K562 (cell line): ENCODE measurements around the gene GRK4. TPM values are rescaled to one million over a fixed set of nuclear protein-coding genes. Genes with fewer than 3 reads are reported as not detected.

Experiments used
- ATAC-seq: fragments of 200-7000 bp; cut with Tn5 transposase; 3 replicates; pipeline ENCODE4 v1.9.1; 2020; ENCODE audit warnings: moderate library complexity
- BruUV-seq: library from RNA; stranded (reverse); fragments of 400-500 nt; replicated peaks from 2 replicates; lab custom pipeline; 2021; lab: Mats Ljungman, UMichigan
- CTCF ChIA-PET: fragments of 300-600 bp; formaldehyde crosslinking; extraction: SDS; loops from one replicate; lab custom pipeline; 2021; ENCODE audit warnings: low intra/inter-chr PET ratio; lab: Yijun Ruan, JAX
- POLR2A ChIA-PET: fragments of 300-600, 350-650 bp; sonication (Branson Sonifier 250); formaldehyde crosslinking; extraction: SDS; loops from one replicate; lab custom pipeline; 2021; ENCODE audit warnings: antibody characterized with exemption, inconsistent platforms; lab: Yijun Ruan, JAX
- DNase-seq, 4 experiments: peaks; one replicate each; pipeline versions ENCODE4 v3.0.0 to v3.0.0-alpha.2; 2011 to 2018; ENCODE audit warnings: low spot score in 3 of 4, mixed read lengths in 3 of 4; ENCODE audit errors: extremely low read depth in 1 of 4
- FAIRE-seq: peaks from 2 replicates; lab custom pipeline; 2011; peaks lifted over from hg19 to GRCh38; lab: Jason Lieb, UNC
- H2AFZ ChIP-seq: 2 replicates; pipeline ENCODE4 v1.6.0; 2011; ENCODE audit warnings: low read depth, low read length, control low read depth, inconsistent platforms
- H3K27ac ChIP-seq: fragments of 200-600 bp; 3 replicates; pipeline ENCODE4 v1.8.0; 2011; ENCODE audit warnings: low read depth, mild to moderate bottlenecking, control low read depth, inconsistent platforms, low read length, moderate library complexity, mixed read lengths; ENCODE audit errors: extremely low read depth
- H3K27me3 ChIP-seq, 2 experiments: fragments of 300-600 bp in 1 of 2; 2 replicates in 1 of 2; 3 replicates in 1 of 2; pipeline versions ENCODE4 v1.6.0 to v1.8.0; 2011; ENCODE audit warnings: inconsistent platforms in 2 of 2, low read length in 2 of 2, mild to moderate bottlenecking in 1 of 2, mixed read lengths in 1 of 2, moderate library complexity in 1 of 2; ENCODE audit not compliant: control insufficient read depth in 2 of 2, insufficient read depth in 2 of 2
- H3K36me3 ChIP-seq: fragments of 300-600 bp; 3 replicates; pipeline ENCODE4 v1.8.0; 2011; ENCODE audit warnings: mild to moderate bottlenecking, low read length, inconsistent platforms; ENCODE audit not compliant: control insufficient read depth, insufficient read depth
- H3K4me1 ChIP-seq, 2 experiments: fragments of 200-600 bp in 1 of 2; replicated peaks in 1 of 2; 2 replicates in 1 of 2; 3 replicates in 1 of 2; pipeline versions ENCODE4 v1.5.1 to v1.8.0; 2011; ENCODE audit warnings: inconsistent platforms in 2 of 2, low read length in 2 of 2, mild to moderate bottlenecking in 1 of 2, mixed read lengths in 1 of 2, moderate library complexity in 1 of 2; ENCODE audit not compliant: control insufficient read depth in 2 of 2, insufficient read depth in 2 of 2
- H3K4me2 ChIP-seq: 2 replicates; pipeline ENCODE4 v1.6.1; 2011; ENCODE audit warnings: low read length, control low read depth, inconsistent platforms, mixed read lengths; ENCODE audit not compliant: insufficient read depth
- H3K4me3 ChIP-seq: fragments of 200-600 bp; sonication (generic), shearing (Covaris generic); 2 replicates; pipeline ENCODE4 v1.5.1; 2016; ENCODE audit warnings: control low read depth, inconsistent platforms
- H3K79me2 ChIP-seq: fragments of 200-600 bp; 3 replicates; pipeline ENCODE4 v1.8.0; 2011; ENCODE audit warnings: low read length, inconsistent platforms; ENCODE audit not compliant: control insufficient read depth, insufficient read depth
- H3K9ac ChIP-seq, 2 experiments: 2 replicates each; pipeline versions ENCODE4 v1.6.0 to v1.6.1; 2011; ENCODE audit warnings: low read depth in 2 of 2, low read length in 2 of 2, control low read depth in 1 of 2, inconsistent platforms in 1 of 2, mild to moderate bottlenecking in 1 of 2, mixed read lengths in 1 of 2; ENCODE audit not compliant: insufficient read depth in 1 of 2
- H3K9me1 ChIP-seq: one replicate; pipeline ENCODE4 v1.6.0; 2011; ENCODE audit warnings: inconsistent platforms, mild to moderate bottlenecking, low read length, moderate library complexity; ENCODE audit not compliant: control insufficient read depth, insufficient read depth
- H3K9me3 ChIP-seq: replicated peaks from 2 replicates; pipeline ENCODE4 v1.5.1; 2011; ENCODE audit warnings: low read depth, low read length, inconsistent platforms; ENCODE audit not compliant: control insufficient read depth, insufficient read depth
- H4K20me1 ChIP-seq: replicated peaks from 2 replicates; pipeline ENCODE4 v1.6.1; 2011; ENCODE audit warnings: low read length, inconsistent platforms, mixed read lengths; ENCODE audit not compliant: control insufficient read depth, insufficient read depth
- AFF4 ChIP-seq: sonication (generic); formaldehyde crosslinking; IDR thresholded peaks from 2 replicates; pipeline ENCODE4 v1.8.0; 2023; ENCODE audit warnings: mild to moderate bottlenecking, missing genetic modification reagents
- FOXP1 ChIP-seq: sonication (generic); formaldehyde crosslinking; IDR thresholded peaks from 2 replicates; pipeline ENCODE4 v1.8.0; 2022; ENCODE audit warnings: mild to moderate bottlenecking, missing genetic modification reagents
- GABPB2 ChIP-seq: fragments of 250-450 bp; sonication (Bioruptor Pico); conservative IDR thresholded peaks from 2 replicates; pipeline ENCODE4 v1.5.1; 2021; ENCODE audit warnings: mild to moderate bottlenecking
- KAT7 ChIP-seq: sonication (generic); formaldehyde crosslinking; IDR thresholded peaks from 2 replicates; pipeline ENCODE4 v1.8.0; 2022; ENCODE audit warnings: missing genetic modification reagents, mild to moderate bottlenecking, borderline replicate concordance
- MXI1 ChIP-seq: IDR thresholded peaks from 2 replicates; pipeline ENCODE4 v1.6.1; 2011; ENCODE audit warnings: low read depth, mild to moderate bottlenecking, improper control_type of control experiment, low read length
- NFIC ChIP-seq: fragments of 450-650 bp; IDR thresholded peaks from 2 replicates; pipeline ENCODE4 v1.6.1; 2017; ENCODE audit warnings: mild to moderate bottlenecking, inconsistent platforms
- NONO ChIP-seq, 2 experiments: fragments of 200-400 bp in 1 of 2; fragments of 450-650 bp in 1 of 2; formaldehyde crosslinking in 1 of 2; IDR thresholded peaks; 2 replicates each; pipeline ENCODE4 v1.6.1; 2017; ENCODE audit warnings: low read depth in 2 of 2, mild to moderate bottlenecking in 2 of 2, moderate library complexity in 2 of 2, low read length in 1 of 2
- RHOXF2B ChIP-seq: fragments of 250-450 bp; sonication (Bioruptor Pico); conservative IDR thresholded peaks from 2 replicates; pipeline ENCODE4 v1.5.1; 2021
- SRSF3 ChIP-seq: fragments of 200-400 bp; formaldehyde crosslinking; IDR thresholded peaks from 2 replicates; pipeline ENCODE4 v1.6.1; 2016; ENCODE audit warnings: mild to moderate bottlenecking, low read length, moderate library complexity; ENCODE audit not compliant: insufficient read depth
- SRSF9 ChIP-seq: fragments of 200-400 bp; formaldehyde crosslinking; IDR thresholded peaks from 2 replicates; pipeline ENCODE4 v1.6.1; 2017; ENCODE audit warnings: low read depth, low read length, borderline replicate concordance
- ZNF695 ChIP-seq: fragments of 450-650 bp; formaldehyde crosslinking; IDR thresholded peaks from 2 replicates; pipeline ENCODE4 v1.4.0; 2020; ENCODE audit warnings: mild to moderate bottlenecking, moderate library complexity
- WGBS: fragments of 100-300 bp; shearing (Covaris generic); methylation state at CpG from one replicate; pipeline ENCODE4 v1.1.6; 2016; ENCODE audit warnings: low coverage, mixed read lengths; ENCODE audit not compliant: insufficient coverage; ENCODE audit errors: missing lambda C conversion rate; 5-methylcytosine and 5-hydroxymethylcytosine counted together
- in situ Hi-C: fragments of 300-500 bp; cut with MboI; formaldehyde crosslinking; loops from 4 replicates; pipeline ENCODE4 v1.15.0; 2018; ENCODE audit warnings: inconsistent platforms, mixed read lengths
- intact Hi-C: fragments of 100-400 bp; cut with micrococcal nuclease; formaldehyde crosslinking; loops from 2 replicates; pipeline ENCODE4 v1.14.2; 2022
- polyA plus RNA-seq, 8 experiments: library from polyadenylated mRNA; depleted of rRNA in 4 of 8; stranded (reverse) in 5 of 8; unstranded in 3 of 8; fragments of >200 nt; fragmentation: Nextera tagmentation in 2 of 8; fragmentation: Illumina TruSeq in 1 of 8; extraction: Ambion mirVana in 2 of 8; extraction: Trizol in 1 of 8; gene quantifications; 2 replicates each; pipeline versions ENCODE4 v1.2.1 to v1.2.3, GENCODE V29; 2011 to 2014; ENCODE audit warnings: inconsistent platforms in 1 of 8, missing spikeins in 1 of 8
- total RNA-seq, 7 experiments: library from RNA; depleted of rRNA in 6 of 7; stranded (reverse); fragments of >200 nt in 6 of 7; fragmentation: Illumina TruSeq in 2 of 7; extraction: Trizol in 2 of 7; gene quantifications; 2 replicates each; pipeline versions ENCODE4 v1.2.1 to v1.2.3, GENCODE V29; 2011 to 2021; ENCODE audit warnings: low replicate concordance in 1 of 7

Gene GRK4
- total and polyA plus RNA-seq, 9 of the 15 experiments (the other 6 are each of a cell fraction or from before 2014, with no cell fraction given) = 1.1 to 4.8 (median 2.6) TPM

GRCh38 chr4:3029464-3029863 is 66.1 kb downstream of the GRK4 start:
- no TSS peak for BruUV-seq
- TF ChIP-seq MXI1 (no peak), SRSF3 (no peak), FOXP1 (CRISPR knock-in tag) (no peak), ZNF695 (no peak), NONO (IDR thresholded peaks at IDR 0.05; ENCODE audit: low read depth in 2 of 2, low read length in 1 of 2) (no peak), SRSF9 (no peak), AFF4 (CRISPR knock-in tag) (no peak), GABPB2 (no peak), NFIC (no peak), KAT7 (CRISPR knock-in tag) (no peak), RHOXF2B (CRISPR knock-in tag) (no peak)
- TF ChIP-seq, all 486 proteins: peak for 0
- Histone ChIP-seq H3K4me3 (no peak overlapping the region), H3K9me3 (no peaks in the 10 kb centered on the region), H3K27me3 (peaks cover 62 to 88% of the 10 kb centered on the region in 2 experiments), H3K27ac (no peak overlapping the region), H4K20me1 (no peaks in the 10 kb centered on the region; the same call in 1 of the 2 replicates), H2AFZ (no peak overlapping the region), H3K9ac (no peak overlapping the region), H3K79me2 (no peaks in the 10 kb centered on the region), H3K4me2 (no peak overlapping the region), H3K9me1 (no peaks in the 10 kb centered on the region), H3K36me3 (no peaks in the 10 kb centered on the region), H3K4me1 (no peaks in the 10 kb centered on the region; a peak in 1 of 5 replicates)
- 4% methylated on average over 9 of the region's 9 CpGs for WGBS
- intact Hi-C loops = no loop called here
- no peak for FAIRE-seq
- ChIA-PET CTCF (no interaction called here), POLR2A (no interaction called here)
- ATAC-seq = no peak
- no peak for DNase-seq
- in situ Hi-C loops = no loop called here
